Stimulated activated CD4-positive, alpha-beta T cell treated with anti-CD3 and anti-CD28 coated beads, Interleukin-15, amount 100 ng/mL, for 1 hour (primary cell): ENCODE results near the gene C6orf136.
A peak's percentile ranks its signal among the peaks of the same experiment; 100 is the strongest.
"Not testable (repeated sequence)": the region's sequence is repeated elsewhere in the genome, so short reads cannot be mapped to it uniquely, and the experiment has no call there.

Source experiments
- DNase-seq, 2 donors: peaks; one replicate each; pipeline ENCODE4 v3.0.0-alpha.2; 2020; ENCODE audit warnings: low read depth in 1 of 2, low spot score in 1 of 2

C6orf136 gene

GRCh38 chr6:30657454-30657853, 10.5 kb downstream of the C6orf136 start:
- no peak for DNase-seq

- not testable (repeated sequence) for DNase-seq
Observed at GRCh38 chr6:30657922-30658321, 11.0 kb downstream of the C6orf136 start.

GRCh38 chr6:30664994-30665767, 18.2 kb downstream of the C6orf136 start:
- DNase-seq, result no peak

DNA sequence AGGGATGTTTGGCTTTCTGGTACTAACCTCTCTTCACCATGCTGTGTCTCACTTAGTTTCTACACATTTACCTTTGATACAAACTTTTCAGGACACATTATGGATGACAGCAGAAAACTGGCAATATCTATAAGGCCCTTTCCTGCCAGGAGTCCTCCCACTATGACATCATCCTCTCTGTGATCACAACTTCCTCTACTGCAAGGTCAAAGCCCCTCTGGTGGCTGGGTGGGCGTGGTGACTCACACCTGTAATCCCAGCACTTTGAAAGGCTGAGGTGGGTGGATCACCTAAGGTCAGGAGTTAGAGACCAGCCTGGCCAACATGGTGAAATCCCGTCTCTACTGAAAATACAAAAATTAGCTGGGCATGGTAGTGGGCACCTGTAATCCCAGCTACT, 19.4 kb downstream of the C6orf136 start:
- DNase-seq, result not testable (repeated sequence)

DNA sequence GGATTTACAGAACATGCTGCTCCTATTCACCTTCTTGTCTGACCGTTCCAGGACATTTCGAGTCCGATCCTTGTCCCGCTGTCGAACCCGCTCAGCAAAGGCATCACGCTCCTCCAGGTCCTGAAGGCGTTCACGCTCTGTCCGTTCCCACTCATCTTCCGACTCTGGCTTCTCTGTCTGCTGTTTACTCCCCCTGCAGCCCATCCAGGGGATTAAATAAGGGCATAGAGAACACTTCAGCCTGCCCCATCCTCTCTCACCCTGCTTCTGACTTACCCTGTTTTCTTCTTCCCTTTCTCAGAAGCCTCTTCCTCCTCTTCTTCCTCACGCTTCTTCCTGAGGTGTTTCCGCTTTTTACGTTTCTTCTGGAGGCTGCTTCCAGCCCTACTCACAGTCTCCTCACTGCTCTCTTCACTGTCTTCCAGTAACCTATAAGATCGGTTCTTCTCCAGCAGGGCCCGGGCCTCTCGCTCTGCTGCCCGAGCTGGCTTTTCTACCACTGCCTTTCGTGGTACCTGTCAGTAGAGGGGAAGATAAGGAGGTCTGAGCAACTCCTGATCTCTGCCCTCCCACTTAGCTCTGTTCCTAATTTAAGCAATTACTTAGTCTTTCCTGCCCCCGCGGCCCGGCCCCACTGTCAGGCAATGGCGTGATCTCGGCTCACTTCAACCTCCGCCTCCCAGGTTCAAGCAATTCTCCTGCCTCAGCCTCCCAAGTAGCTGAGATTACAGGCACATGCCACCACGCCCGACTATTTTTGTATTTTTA, 24.0 kb downstream of the C6orf136 start:
- DNase-seq, result no peak

DNA sequence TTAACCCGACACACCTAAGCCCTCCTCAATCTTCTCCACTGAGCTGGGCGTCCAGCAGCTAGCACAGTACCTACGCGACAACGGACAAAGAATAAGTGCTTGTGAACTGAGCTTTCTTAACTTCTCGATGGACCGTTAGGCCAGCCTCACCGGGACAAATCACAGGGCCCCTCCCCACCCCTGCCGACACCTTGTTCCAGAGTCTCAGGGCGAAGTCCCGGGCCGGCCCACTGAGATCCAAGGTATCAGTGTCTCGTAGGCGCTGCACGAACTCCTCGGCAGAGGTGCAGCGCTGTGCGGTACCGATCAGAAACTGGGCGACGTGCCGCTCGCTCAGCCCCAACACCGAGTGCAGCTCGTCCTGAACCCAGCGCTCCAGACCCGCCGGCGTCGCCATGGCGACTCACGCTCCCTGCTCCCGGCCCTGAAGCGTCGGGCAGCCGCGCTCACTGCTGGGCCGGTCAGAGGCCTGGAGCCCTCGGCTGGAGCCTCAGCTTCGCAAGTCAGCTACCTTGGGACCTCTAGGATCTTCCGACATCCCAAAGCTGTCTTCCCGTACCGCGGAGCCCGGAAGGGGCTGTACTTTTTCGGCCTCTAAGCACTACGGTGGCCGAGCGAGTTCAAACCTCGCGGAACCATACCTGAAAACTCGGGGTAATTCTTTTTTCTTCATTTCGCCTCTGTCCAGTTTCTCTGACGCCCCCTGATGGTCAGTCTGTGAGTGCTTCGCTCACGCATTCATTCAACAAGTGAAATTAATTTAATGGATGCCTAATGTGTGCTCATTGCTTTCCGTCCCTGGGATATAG, 25.7 kb downstream of the C6orf136 start, which contains the start of gene DHX16:
Gene DHX16, minus strand, starts transcription at position 562 of the 809 bp plus-strand sequence. Its CDS starts 165 bp downstream, at position 397.
- DNase-seq, result peak; percentile 78 to 79

- DNase-seq, result no peak
Observed at GRCh38 chr6:30676660-30677285, 29.8 kb downstream of the C6orf136 start.

DNA sequence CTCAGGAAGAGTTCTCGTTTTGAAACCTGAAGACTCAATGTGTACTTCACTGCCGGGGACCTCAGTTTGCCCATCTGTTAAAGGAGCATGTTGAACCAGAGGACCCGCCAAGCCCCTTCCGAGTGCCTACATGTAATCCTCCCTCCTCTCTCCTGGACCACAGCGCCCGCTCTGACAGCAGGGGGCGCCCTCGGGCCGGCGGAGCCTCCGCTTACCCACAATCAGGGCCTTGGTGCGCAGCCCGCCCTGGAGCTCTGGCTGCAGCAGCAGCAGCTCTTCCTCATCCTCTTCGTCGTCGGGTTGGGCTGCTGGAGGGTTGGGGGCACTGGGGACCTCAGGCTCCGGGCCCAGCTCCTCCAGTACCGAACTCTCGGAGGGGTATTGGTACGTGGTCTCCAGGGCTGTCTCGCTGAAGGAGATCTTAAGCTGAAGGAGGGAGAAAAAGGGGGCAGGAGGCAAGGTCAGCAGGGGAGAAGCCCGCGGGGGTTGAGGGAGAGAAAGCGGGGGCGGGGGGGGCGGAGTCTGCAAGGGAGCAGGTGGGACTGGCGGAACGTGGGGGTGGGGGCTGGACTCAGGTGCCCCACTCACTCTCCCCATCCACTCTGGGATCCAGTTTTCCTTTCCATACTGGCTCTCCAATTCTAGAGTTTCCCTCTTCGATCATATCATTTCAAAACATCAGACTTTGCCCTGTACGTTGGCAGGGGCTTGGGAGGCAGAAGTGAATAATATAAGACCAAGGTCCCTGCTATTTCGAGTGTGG, 32.2 kb downstream of the C6orf136 start:
- peak; percentile 89 to 94 for DNase-seq

- DNase-seq, result no peak
Observed at GRCh38 chr6:30679765-30680535, 33.0 kb downstream of the C6orf136 start.

DNA sequence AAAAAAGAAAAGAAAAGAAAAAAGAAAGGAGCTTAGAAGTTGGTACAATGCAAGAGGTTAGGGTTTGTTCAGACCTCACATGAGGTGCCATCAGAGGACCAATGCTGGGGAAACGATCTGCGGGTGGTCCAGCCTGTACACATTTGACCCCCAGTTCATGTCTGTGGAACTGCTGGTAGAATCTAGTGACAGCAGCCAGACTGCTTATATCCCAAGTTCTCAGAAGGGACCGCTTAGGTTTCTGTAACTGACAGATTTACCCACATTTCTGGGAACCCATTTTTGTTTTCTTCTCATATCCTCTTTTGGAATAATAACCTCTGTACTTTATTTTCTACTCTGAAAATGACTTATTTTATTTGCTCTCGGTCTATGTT, 34.8 kb downstream of the C6orf136 start:
- no peak for DNase-seq

GRCh38 chr6:30682143-30683117, 35.5 kb downstream of the C6orf136 start:
- peak; percentile 63 to 82 for DNase-seq

DNA sequence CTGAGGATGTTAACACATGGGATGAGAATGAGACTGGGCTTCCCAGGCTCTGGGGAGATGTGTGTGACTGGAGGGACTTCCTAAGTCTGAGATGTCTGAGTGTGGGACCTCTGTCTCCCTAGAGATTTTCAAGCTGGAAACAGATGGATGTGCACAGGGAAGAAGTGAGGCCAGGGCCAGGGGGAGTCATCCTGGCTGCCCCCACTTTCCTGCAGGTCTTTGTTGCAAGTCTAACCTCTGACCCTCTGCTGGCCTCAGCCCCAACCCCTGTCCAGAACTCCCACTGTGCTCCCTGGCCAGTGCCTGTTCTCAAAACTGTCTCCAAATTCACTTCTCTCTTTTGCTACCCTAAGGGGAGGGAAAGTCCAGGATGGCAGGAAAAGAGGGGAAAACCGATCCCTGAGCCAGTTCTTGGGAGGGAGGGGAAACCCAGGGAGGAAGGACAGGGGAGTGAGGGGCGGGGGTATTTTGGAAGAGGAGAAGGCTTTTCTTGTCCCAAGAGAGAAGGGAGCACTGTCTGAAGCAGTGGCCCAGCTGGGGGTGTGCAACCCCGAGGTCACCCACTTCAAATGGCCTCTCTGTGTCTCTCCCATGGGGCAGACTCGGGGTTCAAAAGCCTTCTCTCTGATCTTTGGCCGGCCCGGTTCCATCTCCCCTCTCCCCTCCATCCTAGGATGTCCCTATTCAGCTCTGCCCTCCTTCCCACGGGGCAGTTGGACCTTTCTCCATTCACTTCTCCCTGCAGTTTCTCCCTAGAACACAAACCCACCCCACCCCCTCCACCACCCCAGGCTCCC, 36.4 kb downstream of the C6orf136 start:
- DNase-seq, result no peak

DNA sequence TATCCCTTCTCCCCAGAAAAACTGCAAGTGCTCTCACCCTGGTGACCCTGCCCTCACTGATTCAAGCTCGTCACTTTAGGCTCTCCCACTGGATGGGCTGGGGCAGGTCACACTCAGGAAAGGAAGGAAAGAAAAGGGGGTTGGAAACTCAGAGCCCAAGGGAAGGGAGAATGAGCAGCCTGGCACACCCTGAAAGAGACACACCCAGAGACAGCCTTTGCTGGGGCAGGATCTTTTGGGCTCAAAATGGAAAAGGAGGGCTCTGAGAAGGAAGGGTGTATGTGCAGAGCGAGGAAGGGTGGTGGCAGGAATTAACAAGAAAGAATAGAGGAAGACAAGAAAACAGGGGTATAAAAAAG, 37.0 kb downstream of the C6orf136 start:
- no peak for DNase-seq

GRCh38 chr6:30684386-30685156, 37.6 kb downstream of the C6orf136 start:
- peak in 1 of 2 donors; percentile 40 for DNase-seq

DNA sequence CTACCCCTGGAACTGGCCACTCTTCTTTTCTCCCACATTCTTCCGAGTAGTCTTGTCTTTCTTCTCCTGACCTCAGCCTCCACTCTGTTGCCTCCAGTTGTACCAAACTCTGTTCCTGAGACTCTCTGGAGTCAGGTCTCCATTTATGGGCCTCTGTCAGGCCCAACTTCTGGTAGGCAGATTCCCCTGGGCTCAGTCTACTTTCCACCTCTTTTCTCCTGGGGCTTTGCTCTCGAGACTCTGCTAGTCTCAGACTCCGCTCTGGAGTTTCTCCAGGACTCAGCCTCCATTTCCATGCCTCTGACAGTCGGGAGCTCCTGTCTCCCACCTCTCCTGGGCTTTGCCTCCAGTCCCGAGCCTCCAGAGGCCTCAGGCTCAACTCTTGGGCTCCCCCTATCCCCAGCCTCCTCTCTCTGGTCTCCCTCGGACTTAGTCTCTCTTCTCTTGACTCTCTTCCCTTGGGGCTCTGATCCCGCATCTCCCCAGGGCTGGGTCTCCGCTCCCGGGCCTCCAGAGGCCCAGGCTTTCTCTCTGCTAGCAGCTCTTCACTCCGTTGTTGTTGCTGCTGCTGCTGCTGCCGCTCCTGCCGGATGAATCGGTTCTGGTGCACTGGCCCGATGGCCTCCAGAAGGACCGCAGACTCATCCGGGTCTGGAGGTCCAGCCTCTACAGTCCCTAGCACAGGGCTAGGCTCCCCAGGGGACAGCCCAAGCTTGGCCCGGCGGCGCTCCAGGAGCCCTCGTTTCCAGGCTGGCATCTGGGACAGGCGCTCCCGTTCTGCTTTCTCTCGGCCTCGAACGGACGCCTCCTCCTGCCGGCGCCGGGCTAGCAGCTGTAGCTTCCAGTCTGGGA, 38.5 kb downstream of the C6orf136 start:
- no peak for DNase-seq
